ENCODE data around the gene XKR8.
"Not testable (repeated sequence)": the region's sequence is repeated elsewhere in the genome, so short reads cannot be mapped to it uniquely, and the experiment has no call there.

XKR8 gene

GRCh38 chr1:27990920-27991537, 31.3 kb downstream of the XKR8 start:
- DNase-seq (ENCODE audit: low read depth) = no peak

- no peak for DNase-seq (ENCODE audit: low read depth)
Measured at GRCh38 chr1:27992276-27992675, 32.5 kb downstream of the XKR8 start.

- no peak for DNase-seq (ENCODE audit: low read depth)
Measured at GRCh38 chr1:27993241-27993640, 33.5 kb downstream of the XKR8 start.

GRCh38 chr1:27994060-27994459, 34.3 kb downstream of the XKR8 start:
- DNase-seq (ENCODE audit: low read depth) = no peak

GRCh38 chr1:27994526-27994925, 34.8 kb downstream of the XKR8 start:
- DNase-seq (ENCODE audit: low read depth) = not testable (repeated sequence)

GRCh38 chr1:27999055-27999454, 39.3 kb downstream of the XKR8 start:
- no peak for DNase-seq (ENCODE audit: low read depth)

- DNase-seq (ENCODE audit: low read depth) = no peak
Measured at GRCh38 chr1:28002600-28002999, 42.8 kb downstream of the XKR8 start.

GRCh38 chr1:28003117-28003516, 43.3 kb downstream of the XKR8 start:
- DNase-seq (ENCODE audit: low read depth) = not testable (repeated sequence)

- DNase-seq (ENCODE audit: low read depth) = peak; percentile 53
Measured at GRCh38 chr1:28010969-28011368, 51.2 kb downstream of the XKR8 start.

Measured in ELR (cell line).